ENCODE results near the gene TXNL1. TPM values are rescaled to one million over a fixed set of nuclear protein-coding genes. Genes with fewer than 3 reads are reported as not detected.

Gene TXNL1
- total and polyA plus RNA-seq, 2 of the 8 experiments (the other 6 are each of a cell fraction or from before 2014, with no cell fraction given): 35.1 to 85.8 TPM

DNA sequence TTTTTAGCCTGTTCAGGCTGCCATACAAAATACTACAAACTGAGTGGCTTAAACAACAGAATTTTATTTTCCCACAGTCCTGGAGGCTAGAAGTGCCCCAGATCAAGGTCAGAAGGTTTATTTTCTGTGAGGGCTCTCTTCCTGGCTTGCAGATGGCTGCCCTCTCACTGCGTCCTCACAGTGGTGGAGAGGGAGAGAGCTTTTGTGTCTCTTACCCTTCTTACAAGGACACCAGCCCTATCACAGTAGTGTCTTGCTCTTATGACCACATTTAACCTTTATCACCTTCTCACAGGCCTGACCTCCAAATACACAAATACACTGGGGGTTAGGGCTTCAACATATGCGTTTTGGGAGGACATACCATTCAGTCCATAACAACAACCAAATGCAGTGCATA, 24.5 kb upstream of the TXNL1 start:
- peaks cover 0 to 2% (median 0%) of the 10 kb centered on the region in 4 experiments; a peak in 1 of 7 replicates for H3K4me1 ChIP-seq (replicated peaks in 1 of 4; ENCODE audit: control insufficient read depth in 3 of 4, insufficient read depth in 4 of 4, low read length in 3 of 4)
- no peak overlapping the region for H3K18ac ChIP-seq (ENCODE audit: extremely low read depth, low read length)
- H3K79me1 ChIP-seq (ENCODE audit: low read depth, low read length): no peaks in the 10 kb centered on the region; the same call in 1 of the 2 replicates
- H3K79me2 ChIP-seq (ENCODE audit: control insufficient read depth in 1 of 2, insufficient read depth in 2 of 2, low read length in 2 of 2): peaks cover 0 to 21% of the 10 kb centered on the region in 2 experiments; a peak in 2 of 4 replicates
- WGBS, 2 experiments (ENCODE audit: extremely low coverage in 1 of 2, insufficient coverage in 1 of 2, insufficient read length in 1 of 2, insufficient replicate concordance in 2 of 2, low coverage in 1 of 2, low lambda C conversion rate in 2 of 2, missing lambda C conversion rate in 1 of 2): 80% methylated on average over 2 of the region's 2 CpGs; no CpG with 5 or more reads in 1 of the 2 experiments
- H2BK5ac ChIP-seq (ENCODE audit: low read depth, low read length): no peak overlapping the region
- H3K23ac ChIP-seq (ENCODE audit: insufficient read length): no peak overlapping the region
- H4K8ac ChIP-seq (ENCODE audit: extremely low read depth, insufficient read depth, low read length): no peak overlapping the region
- H3K4ac ChIP-seq (replicated peaks; ENCODE audit: insufficient read length, low read depth, low read length): no peak overlapping the region
- H3K4me3 ChIP-seq (ENCODE audit: extremely low read depth in 1 of 4, insufficient read depth in 2 of 4, low read depth in 3 of 4, low read length in 4 of 4): no peak overlapping the region
- H3K56ac ChIP-seq (replicated peaks; ENCODE audit: insufficient read length, low read depth, low read length): no peak overlapping the region
- no peak overlapping the region for H2BK12ac ChIP-seq (ENCODE audit: low read depth, low read length)
- H3K14ac ChIP-seq (ENCODE audit: insufficient read length): no peak overlapping the region
- no peaks in the 10 kb centered on the region for H3K36me3 ChIP-seq (ENCODE audit: control insufficient read depth in 2 of 4, insufficient read depth in 4 of 4, low read length in 3 of 4)
- no peak for DNase-seq (ENCODE audit: low read depth in 1 of 2, low spot score in 2 of 2)
- no peak overlapping the region for H3K4me2 ChIP-seq (ENCODE audit: insufficient read depth in 1 of 2, low read depth in 2 of 2, low read length in 2 of 2)
- H2AK5ac ChIP-seq (ENCODE audit: low read depth, low read length): no peak overlapping the region
- FAIRE-seq: no peak
- H4K91ac ChIP-seq (replicated peaks; ENCODE audit: insufficient read length, low read length): no peak overlapping the region
- H3K27me3 ChIP-seq (replicated peaks in 1 of 4; ENCODE audit: control insufficient read depth in 3 of 4, extremely low read depth in 1 of 4, insufficient read depth in 3 of 4, low read length in 3 of 4): no peaks in the 10 kb centered on the region
- no peak overlapping the region for H2BK120ac ChIP-seq (replicated peaks; ENCODE audit: low read depth, low read length)
- no peaks in the 10 kb centered on the region for H3K9me3 ChIP-seq (ENCODE audit: insufficient read depth in 2 of 2, low read depth in 1 of 2, low read length in 1 of 2)
- H3K23me2 ChIP-seq (ENCODE audit: low read depth, low read length): 0 out of 2 replicates have a peak, but pooled peaks cover 2% of the 10 kb centered on the region
- ChIA-PET CTCF (ENCODE audit: partially characterized antibody) (interaction anchor here (1.8 kb wide), 1 partner anchor 12 kb away, joined by 5 read pairs; the partner anchor contains the start of gene WDR7), POLR2A (ENCODE audit: partially characterized antibody) (no interaction called here)
- no peak overlapping the region for H3K27ac ChIP-seq (ENCODE audit: low read depth, low read length)
- H2BK20ac ChIP-seq (ENCODE audit: low read length): no peak overlapping the region
- H2AFZ ChIP-seq (ENCODE audit: low read length): no peak overlapping the region
- H4K20me1 ChIP-seq (replicated peaks in 1 of 2; ENCODE audit: control insufficient read depth in 1 of 2, insufficient read depth in 2 of 2, low read length in 2 of 2): peaks cover 0 to 2% of the 10 kb centered on the region in 2 experiments
- H4K5ac ChIP-seq (ENCODE audit: insufficient read length, low read depth, low read length): no peak overlapping the region
- H2BK15ac ChIP-seq (ENCODE audit: low read length): no peak overlapping the region
- TF ChIP-seq SUZ12 (IDR thresholded peaks at IDR 0.05; ENCODE audit: low read length): no peak
- no peak for TF ChIP-seq CHD1 (IDR thresholded peaks at IDR 0.05; ENCODE audit: low read depth, low read length)
- no peak for TF ChIP-seq RNF2 (IDR thresholded peaks at IDR 0.05; ENCODE audit: borderline replicate concordance, low read depth, low read length, missing control alignments, poor library complexity, severe bottlenecking)
- TF ChIP-seq JUN (IDR thresholded peaks at IDR 0.05; ENCODE audit: low read depth, low read length): no peak
- no peak for TF ChIP-seq POU5F1 (IDR thresholded peaks at IDR 0.05; ENCODE audit: low read depth, low read length)
- no peak for TF ChIP-seq GABPA (IDR thresholded peaks at IDR 0.05; ENCODE audit: borderline replicate concordance, insufficient read depth, low read length)
- no peak for TF ChIP-seq TCF12 (IDR thresholded peaks at IDR 0.05; ENCODE audit: low read depth, low read length)
- no peak for TF ChIP-seq FOSL1 (IDR thresholded peaks at IDR 0.05; ENCODE audit: insufficient read depth, low read depth, low read length)
- no peak for TF ChIP-seq MAX (IDR thresholded peaks at IDR 0.05)
- TF ChIP-seq MAFK (IDR thresholded peaks at IDR 0.05; ENCODE audit: low read depth, low read length): no peak
- TF ChIP-seq CBX5 (IDR thresholded peaks at IDR 0.05; ENCODE audit: low read depth, low read length): no peak
- no peak for TF ChIP-seq EGR1 (IDR thresholded peaks at IDR 0.05; ENCODE audit: borderline replicate concordance, low read depth, low read length)
- no peak for TF ChIP-seq JUND (IDR thresholded peaks at IDR 0.05; ENCODE audit: low read length)
- no peak for TF ChIP-seq KDM5A (IDR thresholded peaks at IDR 0.05; ENCODE audit: low read length)
- TF ChIP-seq HDAC6 (IDR thresholded peaks at IDR 0.05; ENCODE audit: low read depth, low read length): no peak
- no peak overlapping the region for H3K9ac ChIP-seq (replicated peaks in 1 of 4; ENCODE audit: extremely low read depth in 1 of 4, low read depth in 3 of 4, low read length in 3 of 4)

All from H1 (cell line).